Measurements from ENCODE around the gene GLRX.

GLRX gene

DNA sequence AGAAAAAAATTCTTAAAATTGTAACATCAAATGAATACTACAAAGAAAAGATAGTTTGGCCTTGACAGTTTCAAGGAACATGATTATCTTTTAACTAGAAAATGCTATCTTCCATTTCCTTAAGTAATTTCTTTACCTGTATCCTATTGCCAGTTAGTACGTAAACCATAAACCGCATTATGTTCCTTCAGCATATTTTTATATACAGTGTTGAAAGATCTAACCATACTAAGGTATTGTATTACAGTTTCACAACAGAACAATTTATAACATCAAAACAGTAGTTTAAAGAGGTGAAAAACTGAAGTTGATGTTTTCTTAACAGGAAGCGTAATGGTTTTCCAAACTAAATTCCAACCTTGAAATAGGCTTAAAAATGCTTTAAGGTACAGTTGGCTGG is 45.1 kb downstream of the GLRX start:
- no peak for DNase-seq

- no peak for DNase-seq
Observed at GRCh38 chr5:95773335-95774059, 49.0 kb downstream of the GLRX start.

DNA sequence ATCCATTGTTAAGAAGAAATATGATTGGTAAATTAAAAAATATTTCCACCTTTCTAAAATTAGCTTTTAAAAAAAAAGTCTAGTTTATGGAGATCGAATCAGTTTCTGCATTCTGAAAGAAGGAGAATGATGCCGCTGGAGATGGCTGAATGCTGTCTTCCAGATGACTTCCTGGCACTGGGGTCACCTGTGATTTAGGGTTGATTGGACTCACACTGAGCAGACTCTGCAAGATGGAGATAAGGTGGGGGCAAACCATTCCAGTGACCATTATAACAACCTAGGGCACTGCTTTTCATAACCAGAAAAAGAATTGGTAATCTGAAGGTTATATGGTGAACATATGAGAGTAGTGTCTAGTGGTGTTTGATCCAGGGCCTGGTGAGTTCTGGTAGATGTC is 50.6 kb downstream of the GLRX start:
- no peak for DNase-seq

- DNase-seq: no peak
Observed at GRCh38 chr5:95770830-95771708, 51.5 kb downstream of the GLRX start.

GRCh38 chr5:95768731-95769130 is 53.8 kb downstream of the GLRX start:
- no peak for DNase-seq

DNA sequence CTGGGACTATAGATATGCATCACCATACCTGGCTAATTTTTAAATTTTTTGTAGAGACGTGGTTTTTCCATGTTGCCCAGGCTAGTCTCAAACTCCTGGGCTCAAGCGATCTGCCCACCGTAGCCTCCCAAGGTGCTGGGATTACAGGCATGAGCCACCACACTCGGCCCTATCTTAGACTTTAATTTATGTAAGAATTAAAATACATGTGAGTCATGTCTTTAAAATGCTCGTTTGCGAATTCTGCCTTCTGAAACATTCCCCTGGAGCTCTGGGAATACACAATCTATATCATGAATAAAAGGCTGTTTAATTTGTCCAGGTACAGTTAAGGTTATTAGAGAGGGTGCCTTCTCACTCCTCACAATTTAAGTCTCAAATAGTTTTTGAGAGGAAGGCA is 58.6 kb downstream of the GLRX start:
- no peak for DNase-seq

Measured in NCI-H1417 treated with DMSO at 0.1 percent for 48 hours (cell line).